Erythroblast (primary cell): Measurements from ENCODE around the gene PDIA3.

Experiments used
- DNase-seq, 2 experiments: peaks; one replicate each; lab custom pipeline; 2025; lab: John Stamatoyannopoulos, UW
- GATA1 ChIP-seq: IDR thresholded peaks from 2 replicates; pipeline ENCODE4 v1.6.1; 2011; ENCODE audit warnings: low read depth, mild to moderate bottlenecking, control low read depth, low read length, moderate library complexity
- POLR2A ChIP-seq: IDR thresholded peaks from 2 replicates; pipeline ENCODE4 v1.6.1; 2011; ENCODE audit warnings: mild to moderate bottlenecking, low read length

Gene PDIA3

DNA sequence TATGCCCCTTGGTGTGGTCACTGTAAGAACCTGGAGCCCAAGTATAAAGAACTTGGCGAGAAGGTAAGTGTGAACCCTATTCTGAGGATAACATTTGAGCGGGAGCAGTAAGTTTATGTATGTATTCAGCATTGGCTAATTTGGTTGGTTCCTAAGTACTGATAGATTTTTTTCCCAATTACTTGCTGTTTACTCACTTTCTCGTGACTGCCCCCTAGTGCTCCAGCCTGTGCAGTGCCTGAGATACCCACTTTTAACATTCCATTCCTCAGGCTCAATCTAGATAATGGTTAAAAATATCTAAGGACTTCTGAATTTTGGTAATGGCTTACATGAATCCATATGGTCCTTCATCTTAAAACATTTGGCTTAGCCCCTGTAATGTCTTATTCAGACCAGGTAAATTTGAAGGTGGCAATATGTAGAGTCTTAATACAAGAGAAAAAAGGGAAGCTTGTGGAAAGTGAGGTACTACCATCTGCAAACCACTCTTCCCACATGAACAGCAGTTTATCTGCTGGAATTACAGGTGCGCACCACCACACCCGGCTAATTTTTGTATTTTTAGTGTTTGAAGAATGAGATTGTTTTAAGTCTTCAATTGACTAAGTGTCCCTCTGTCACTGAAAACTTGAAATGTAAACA, 23.5 kb downstream of the PDIA3 start:
- TF ChIP-seq POLR2A (no peak), GATA1 (no peak)
- DNase-seq = peak; percentile 68 to 82

- TF ChIP-seq GATA1 (no peak), POLR2A (no peak)
- DNase-seq = peak; percentile 17 to 37
Observed at GRCh38 chr15:43771816-43772215, 25.6 kb downstream of the PDIA3 start.

GRCh38 chr15:43772624-43773023, 26.4 kb downstream of the PDIA3 start:
- DNase-seq = no peak

GRCh38 chr15:43774062-43774461, 27.8 kb downstream of the PDIA3 start:
- DNase-seq = no peak
- TF ChIP-seq POLR2A (no peak), GATA1 (no peak)

More at GRCh38 chr15:43772624-43773023, 26.4 kb downstream of the PDIA3 start:
- TF ChIP-seq POLR2A (no peak), GATA1 (no peak)

GRCh38 chr15:43775411-43775965, 29.2 kb downstream of the PDIA3 start:
- TF ChIP-seq GATA1 = no peak
- TF ChIP-seq POLR2A = no peak
- peak; percentile 18 to 42 for DNase-seq

DNA sequence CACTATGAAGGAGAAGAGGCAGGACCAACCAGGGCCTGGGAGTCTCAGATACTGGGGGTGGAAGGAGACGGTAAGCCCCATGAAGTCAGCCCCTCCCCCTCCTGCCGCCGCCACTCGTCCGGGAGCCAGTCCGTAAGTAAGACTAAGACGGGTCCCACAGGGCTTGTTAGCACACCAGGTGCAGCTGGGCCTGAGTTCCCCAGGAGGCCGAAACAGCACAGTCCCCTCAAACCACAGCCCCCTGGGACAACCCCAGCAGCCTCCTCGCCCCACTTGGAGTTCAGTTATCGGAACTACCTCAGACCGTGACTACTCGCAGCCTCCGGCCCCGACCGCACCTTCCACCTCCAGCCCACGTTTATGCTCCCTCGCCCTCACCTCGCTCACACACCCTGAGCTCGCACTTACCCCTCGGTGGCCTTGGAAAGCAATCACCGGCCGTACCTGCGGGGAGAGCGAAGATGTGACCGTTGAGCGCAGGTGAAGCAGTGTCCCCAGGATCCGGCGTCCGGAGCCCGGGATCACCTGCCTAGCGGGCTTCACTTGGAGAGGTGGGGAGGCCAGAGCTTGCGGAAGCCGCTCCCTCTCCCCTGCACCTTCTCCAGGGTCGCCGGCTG, 30.0 kb downstream of the PDIA3 start:
- TF ChIP-seq GATA1 = no peak
- no peak for TF ChIP-seq POLR2A
- DNase-seq = peak in 1 of 2 experiments; percentile 20

GRCh38 chr15:43776718-43777266, 30.6 kb downstream of the PDIA3 start, which contains the start of gene ELL3:
Gene ELL3 (minus strand): TSS chr15:43776966. CDS start chr15:43776901, 65 bp downstream.
- DNase-seq = peak; percentile 86 to 89
- TF ChIP-seq POLR2A = no peak
- no peak for TF ChIP-seq GATA1

GRCh38 chr15:43777267-43777914, 31.2 kb downstream of the PDIA3 start:
- TF ChIP-seq GATA1 (no peak), POLR2A (peak; percentile 78)
- peak; percentile 91 to 92 for DNase-seq

GRCh38 chr15:43779016-43779415, 32.8 kb downstream of the PDIA3 start:
- TF ChIP-seq POLR2A = no peak
- TF ChIP-seq GATA1 = no peak
- DNase-seq = no peak

DNA sequence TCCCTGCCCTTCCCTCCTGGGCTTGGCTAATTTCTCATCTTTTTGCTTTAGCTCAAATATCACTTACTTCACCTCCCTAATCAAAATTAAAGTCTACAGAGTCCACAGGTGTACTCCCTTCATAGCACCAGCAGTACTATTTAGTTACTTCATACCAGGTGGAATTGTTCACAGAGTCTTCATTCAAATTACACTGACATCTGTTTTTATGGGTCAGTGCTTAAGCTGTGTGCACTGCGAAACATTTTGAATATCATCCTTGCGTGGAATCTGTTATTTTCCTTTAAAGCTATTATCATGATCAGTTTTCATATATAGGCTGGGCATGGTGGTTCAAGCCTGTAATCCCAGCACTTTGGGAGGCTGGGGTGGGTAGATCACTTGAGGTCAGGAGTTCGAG, 43.2 kb downstream of the PDIA3 start:
- no peak for DNase-seq
- TF ChIP-seq POLR2A (no peak), GATA1 (no peak)

- DNase-seq = peak; percentile 100
- no peak for TF ChIP-seq GATA1
- peak; percentile 99 for TF ChIP-seq POLR2A
Observed at GRCh38 chr15:43791993-43792760, 45.9 kb downstream of the PDIA3 start, which contains the start of gene SERF2. Gene SERF2 (plus strand): TSS chr15:43792320. CDS start chr15:43792377, 57 bp downstream.

GRCh38 chr15:43792761-43793476, 46.7 kb downstream of the PDIA3 start:
- TF ChIP-seq POLR2A (no peak), GATA1 (no peak)
- peak; percentile 50 to 69 for DNase-seq
